HCT116 (cell line): Measurements from ENCODE around the gene SBF2.

Experiments
- MAX ChIP-seq: IDR thresholded peaks from 2 replicates; pipeline ENCODE4 v1.6.1; 2012
- POLR2A ChIP-seq: IDR thresholded peaks from 2 replicates; pipeline ENCODE4 v1.7.0; 2011; ENCODE audit warnings: borderline replicate concordance; ENCODE audit not compliant: insufficient read depth, insufficient read length; ENCODE audit errors: extremely low read depth
- SIN3A ChIP-seq: IDR thresholded peaks from 2 replicates; pipeline ENCODE4 v1.6.1; 2012; ENCODE audit warnings: low read depth
- SP1 ChIP-seq: IDR thresholded peaks from 2 replicates; pipeline ENCODE4 v1.6.1; 2012; ENCODE audit warnings: low read depth
- TF ChIP-seq, protein P1 (sequence below), 3 experiments: fragments of 200-600 bp in 1 of 3; sonication (generic) in 1 of 3; IDR thresholded peaks in 2 of 3; conservative IDR thresholded peaks in 1 of 3; 2 replicates each; pipeline ENCODE4 v1.5.1; 2012 to 2017; ENCODE audit warnings: low read depth in 2 of 3, low read length in 2 of 3, antibody characterized with exemption in 1 of 3, borderline replicate concordance in 1 of 3, control low read depth in 1 of 3, mild to moderate bottlenecking in 1 of 3, mixed read lengths in 1 of 3, mixed run types in 1 of 3, moderate library complexity in 1 of 3; ENCODE audit not compliant: insufficient read depth in 1 of 3

DNA sequence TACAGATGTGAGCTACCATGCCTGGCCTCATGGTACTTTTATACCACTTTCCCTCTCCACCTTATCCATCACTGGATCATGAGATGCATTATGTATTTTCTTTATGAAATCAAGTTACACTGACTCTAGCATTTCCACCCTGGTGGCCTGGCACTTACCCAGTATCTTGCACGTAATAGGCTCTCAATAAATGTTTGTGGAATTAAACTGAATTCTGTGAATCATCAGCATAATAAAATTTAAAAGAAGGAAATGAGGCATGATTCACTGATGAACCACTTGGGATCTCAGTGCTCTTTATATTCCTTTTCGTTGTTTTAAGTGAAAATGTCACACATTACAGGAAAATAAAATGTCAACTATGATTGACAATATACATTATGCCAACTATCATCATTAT, 35.9 kb upstream of the SBF2 start:
- TF ChIP-seq, protein P1, sequence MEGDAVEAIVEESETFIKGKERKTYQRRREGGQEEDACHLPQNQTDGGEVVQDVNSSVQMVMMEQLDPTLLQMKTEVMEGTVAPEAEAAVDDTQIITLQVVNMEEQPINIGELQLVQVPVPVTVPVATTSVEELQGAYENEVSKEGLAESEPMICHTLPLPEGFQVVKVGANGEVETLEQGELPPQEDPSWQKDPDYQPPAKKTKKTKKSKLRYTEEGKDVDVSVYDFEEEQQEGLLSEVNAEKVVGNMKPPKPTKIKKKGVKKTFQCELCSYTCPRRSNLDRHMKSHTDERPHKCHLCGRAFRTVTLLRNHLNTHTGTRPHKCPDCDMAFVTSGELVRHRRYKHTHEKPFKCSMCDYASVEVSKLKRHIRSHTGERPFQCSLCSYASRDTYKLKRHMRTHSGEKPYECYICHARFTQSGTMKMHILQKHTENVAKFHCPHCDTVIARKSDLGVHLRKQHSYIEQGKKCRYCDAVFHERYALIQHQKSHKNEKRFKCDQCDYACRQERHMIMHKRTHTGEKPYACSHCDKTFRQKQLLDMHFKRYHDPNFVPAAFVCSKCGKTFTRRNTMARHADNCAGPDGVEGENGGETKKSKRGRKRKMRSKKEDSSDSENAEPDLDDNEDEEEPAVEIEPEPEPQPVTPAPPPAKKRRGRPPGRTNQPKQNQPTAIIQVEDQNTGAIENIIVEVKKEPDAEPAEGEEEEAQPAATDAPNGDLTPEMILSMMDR (IDR thresholded peaks at IDR 0.05 in 2 of 3, conservative IDR thresholded peaks at IDR 0.05 in 1 of 3; ENCODE audit: borderline replicate concordance in 1 of 3, insufficient read depth in 1 of 3, low read depth in 2 of 3, low read length in 2 of 3): no peak
- TF ChIP-seq SIN3A (no peak), SP1 (no peak), POLR2A (no peak), MAX (no peak)
